ENCODE results near the gene FETUB. TPM values are rescaled to one million over a fixed set of nuclear protein-coding genes. Genes with fewer than 3 reads are reported as not detected.
A peak's percentile ranks its signal among the peaks of the same experiment; 100 is the strongest.

The FETUB gene
- total RNA-seq, 2 experiments from 2014 or later: not detected

DNA sequence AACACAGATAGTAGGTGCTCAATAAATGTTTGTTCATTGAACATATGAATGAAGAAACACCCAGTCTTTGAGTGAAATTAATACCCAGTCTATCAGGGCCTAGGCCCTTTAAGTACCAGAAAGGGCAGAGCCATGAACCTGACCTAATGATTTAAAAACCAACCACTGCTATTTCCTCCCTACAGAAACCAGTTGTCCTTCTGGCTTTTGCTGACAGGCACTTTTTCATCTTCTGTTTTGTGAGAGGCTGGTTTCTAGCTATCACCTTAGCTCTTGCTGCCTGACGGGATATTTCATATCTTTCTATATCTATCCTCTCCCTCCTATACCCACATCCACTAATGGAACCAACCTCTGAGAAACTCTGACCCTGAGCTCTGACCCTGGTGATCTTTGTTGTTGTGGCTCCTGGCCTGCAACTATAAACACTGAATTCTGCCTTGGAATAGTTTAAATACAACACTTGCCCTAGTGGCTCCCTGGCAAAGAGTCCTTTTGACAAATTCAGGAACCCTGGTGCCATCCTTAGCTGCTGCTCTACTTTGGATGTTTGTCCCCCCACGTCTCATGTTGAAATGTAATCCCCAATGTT lies 31.5 kb upstream of the FETUB start:
- no peaks in the 10 kb centered on the region for H3K9me3 ChIP-seq (ENCODE audit: low read length)
- H3K4me2 ChIP-seq (ENCODE audit: low read length): no peak overlapping the region
- CTCF ChIA-PET (ENCODE audit: unreplicated experiment): interaction anchor here (0.6 kb wide), 1 partner anchor 76 kb away, joined by 3 read pairs; no protein-coding TSS in a partner anchor
- H4K20me1 ChIP-seq (ENCODE audit: insufficient read depth, low read length): no peaks in the 10 kb centered on the region
- no peaks in the 10 kb centered on the region for H3K79me2 ChIP-seq (ENCODE audit: insufficient read depth, low read depth, low read length)
- POLR2A ChIA-PET: no interaction called here
- no peak for DNase-seq (ENCODE audit: low spot score)
- H3K4me1 ChIP-seq (ENCODE audit: insufficient read depth, low read length, poor library complexity, severe bottlenecking): no peaks in the 10 kb centered on the region
- H3K9me2 ChIP-seq (ENCODE audit: insufficient read depth, low read length): no peaks in the 10 kb centered on the region
- H3K27ac ChIP-seq (ENCODE audit: low read depth, low read length, poor library complexity, severe bottlenecking): no peak overlapping the region
- no TSS peak for BruUV-seq (replicated peaks)
- no peak overlapping the region for H3K4me3 ChIP-seq (ENCODE audit: low read depth, low read length, poor library complexity, severe bottlenecking)
- H2AFZ ChIP-seq (ENCODE audit: low read length): no peak overlapping the region
- TF ChIP-seq, protein P1, sequence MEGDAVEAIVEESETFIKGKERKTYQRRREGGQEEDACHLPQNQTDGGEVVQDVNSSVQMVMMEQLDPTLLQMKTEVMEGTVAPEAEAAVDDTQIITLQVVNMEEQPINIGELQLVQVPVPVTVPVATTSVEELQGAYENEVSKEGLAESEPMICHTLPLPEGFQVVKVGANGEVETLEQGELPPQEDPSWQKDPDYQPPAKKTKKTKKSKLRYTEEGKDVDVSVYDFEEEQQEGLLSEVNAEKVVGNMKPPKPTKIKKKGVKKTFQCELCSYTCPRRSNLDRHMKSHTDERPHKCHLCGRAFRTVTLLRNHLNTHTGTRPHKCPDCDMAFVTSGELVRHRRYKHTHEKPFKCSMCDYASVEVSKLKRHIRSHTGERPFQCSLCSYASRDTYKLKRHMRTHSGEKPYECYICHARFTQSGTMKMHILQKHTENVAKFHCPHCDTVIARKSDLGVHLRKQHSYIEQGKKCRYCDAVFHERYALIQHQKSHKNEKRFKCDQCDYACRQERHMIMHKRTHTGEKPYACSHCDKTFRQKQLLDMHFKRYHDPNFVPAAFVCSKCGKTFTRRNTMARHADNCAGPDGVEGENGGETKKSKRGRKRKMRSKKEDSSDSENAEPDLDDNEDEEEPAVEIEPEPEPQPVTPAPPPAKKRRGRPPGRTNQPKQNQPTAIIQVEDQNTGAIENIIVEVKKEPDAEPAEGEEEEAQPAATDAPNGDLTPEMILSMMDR (conservative IDR thresholded peaks at IDR 0.05; ENCODE audit: low read length): no peak
- TF ChIP-seq EZH2phosphoT487 (IDR thresholded peaks at IDR 0.05; ENCODE audit: borderline replicate concordance, low read depth, low read length): no peak
- intact Hi-C loops (cut with micrococcal nuclease; ENCODE audit: unreplicated experiment): no loop called here
- no peaks in the 10 kb centered on the region for H3K36me3 ChIP-seq (ENCODE audit: insufficient read depth, low read length)

DNA sequence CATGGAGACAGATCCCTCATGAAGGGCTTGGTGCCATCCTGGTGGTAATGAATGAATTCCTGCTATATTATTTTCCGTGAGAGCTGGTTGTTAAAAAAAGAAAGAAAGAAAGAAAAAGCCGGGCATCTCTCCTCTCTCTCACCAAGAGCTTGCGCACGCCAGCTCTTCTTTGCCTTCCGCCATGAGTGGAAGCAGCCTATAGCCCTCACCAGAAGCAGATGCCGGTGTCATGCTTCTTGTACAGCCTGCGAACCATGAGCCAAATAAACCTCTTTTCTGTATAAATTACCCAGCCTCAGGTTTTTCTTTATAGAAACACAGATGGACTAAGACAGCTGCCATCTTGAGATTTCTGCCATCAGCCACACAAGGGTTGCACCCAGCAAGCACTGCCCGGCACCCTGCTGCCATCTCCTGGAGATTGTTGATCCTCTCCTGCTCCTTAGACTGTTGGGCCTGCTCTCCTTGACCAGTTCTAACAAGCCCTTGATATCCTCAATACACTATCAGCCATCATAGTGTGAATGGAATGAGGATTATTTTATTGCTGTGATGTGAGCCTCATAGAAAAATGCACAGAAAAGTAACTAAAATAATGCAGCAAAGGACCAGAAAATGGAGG lies 30.8 kb upstream of the FETUB start:
- BruUV-seq (replicated peaks): no TSS peak
- TF ChIP-seq EZH2phosphoT487 (IDR thresholded peaks at IDR 0.05; ENCODE audit: borderline replicate concordance, low read depth, low read length): no peak
- TF ChIP-seq, protein P1 (conservative IDR thresholded peaks at IDR 0.05; ENCODE audit: low read length): peak; percentile 71
- Histone ChIP-seq H3K9me2 (ENCODE audit: insufficient read depth, low read length) (no peaks in the 10 kb centered on the region), H3K27ac (ENCODE audit: low read depth, low read length, poor library complexity, severe bottlenecking) (no peak overlapping the region), H3K4me3 (ENCODE audit: low read depth, low read length, poor library complexity, severe bottlenecking) (no peak overlapping the region), H3K79me2 (ENCODE audit: insufficient read depth, low read depth, low read length) (no peaks in the 10 kb centered on the region), H3K36me3 (ENCODE audit: insufficient read depth, low read length) (no peaks in the 10 kb centered on the region), H2AFZ (ENCODE audit: low read length) (no peak overlapping the region), H3K4me1 (ENCODE audit: insufficient read depth, low read length, poor library complexity, severe bottlenecking) (peaks cover 5% of the 10 kb centered on the region), H3K4me2 (ENCODE audit: low read length) (no peak overlapping the region), H4K20me1 (ENCODE audit: insufficient read depth, low read length) (no peaks in the 10 kb centered on the region), H3K9me3 (ENCODE audit: low read length) (no peaks in the 10 kb centered on the region)
- peak; percentile 41 for DNase-seq (ENCODE audit: low spot score)
- intact Hi-C loops (cut with micrococcal nuclease; ENCODE audit: unreplicated experiment): no loop called here
- CTCF ChIA-PET (ENCODE audit: unreplicated experiment): interaction anchor here (0.6 kb wide), 1 partner anchor 77 kb away, joined by 3 read pairs; no protein-coding TSS in a partner anchor
- POLR2A ChIA-PET: interaction anchor here (0.6 kb wide), 1 partner anchor 60 kb away, joined by 3 read pairs; no protein-coding TSS in a partner anchor

DNA sequence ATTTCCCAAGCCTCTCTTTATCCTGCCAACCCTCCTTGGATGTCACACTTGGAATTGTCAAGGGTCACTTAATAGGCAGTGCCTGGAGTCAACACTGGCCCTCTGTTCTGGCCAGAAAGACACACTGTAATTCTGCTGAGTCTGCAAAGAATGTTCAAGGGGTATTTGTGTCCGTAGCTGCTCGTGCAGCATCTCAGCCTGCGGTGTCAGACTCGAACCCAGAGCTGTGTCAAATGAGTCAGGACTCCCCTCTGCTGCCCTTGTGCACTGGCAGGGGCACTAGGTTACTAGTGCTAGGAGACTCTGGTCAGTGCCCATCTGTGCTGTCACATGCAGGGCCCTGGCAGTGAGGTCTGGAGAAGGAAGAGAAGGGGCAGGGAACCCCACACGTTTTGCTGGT lies 28.1 kb upstream of the FETUB start:
- DNase-seq (ENCODE audit: low spot score): no peak
- no peaks in the 10 kb centered on the region for H4K20me1 ChIP-seq (ENCODE audit: insufficient read depth, low read length)
- no peaks in the 10 kb centered on the region for H3K36me3 ChIP-seq (ENCODE audit: insufficient read depth, low read length)
- H3K9me2 ChIP-seq (ENCODE audit: insufficient read depth, low read length): no peaks in the 10 kb centered on the region
- H3K9me3 ChIP-seq (ENCODE audit: low read length): no peaks in the 10 kb centered on the region
- intact Hi-C loops (cut with micrococcal nuclease; ENCODE audit: unreplicated experiment): no loop called here
- H3K79me2 ChIP-seq (ENCODE audit: insufficient read depth, low read depth, low read length): no peaks in the 10 kb centered on the region
- ChIA-PET POLR2A (interaction anchor here (1.1 to 1.3 kb wide), 2 partner anchors 15 to 41 kb away, joined by 3 to 4 read pairs; no protein-coding TSS in a partner anchor), CTCF (ENCODE audit: unreplicated experiment) (interaction anchor here (1.3 kb wide), 1 partner anchor 209 kb away, joined by 3 read pairs; no protein-coding TSS in a partner anchor)
- peaks cover 16% of the 10 kb centered on the region for H3K4me1 ChIP-seq (ENCODE audit: insufficient read depth, low read length, poor library complexity, severe bottlenecking)
- H3K27ac ChIP-seq (ENCODE audit: low read depth, low read length, poor library complexity, severe bottlenecking): no peak overlapping the region
- no peak overlapping the region for H2AFZ ChIP-seq (ENCODE audit: low read length)
- H3K4me2 ChIP-seq (ENCODE audit: low read length): no peak overlapping the region
- H3K4me3 ChIP-seq (ENCODE audit: low read depth, low read length, poor library complexity, severe bottlenecking): no peak overlapping the region
- no peak for TF ChIP-seq EZH2phosphoT487 (IDR thresholded peaks at IDR 0.05; ENCODE audit: borderline replicate concordance, low read depth, low read length)
- TF ChIP-seq, protein P1 (conservative IDR thresholded peaks at IDR 0.05; ENCODE audit: low read length): no peak
- no TSS peak for BruUV-seq (replicated peaks)

Measured in OCI-LY7 (cell line).